ENCODE measurements around the gene SUZ12.
"Not testable (repeated sequence)": the region's sequence is repeated elsewhere in the genome, so short reads cannot be mapped to it uniquely, and the experiment has no call there.

Gene SUZ12

DNA sequence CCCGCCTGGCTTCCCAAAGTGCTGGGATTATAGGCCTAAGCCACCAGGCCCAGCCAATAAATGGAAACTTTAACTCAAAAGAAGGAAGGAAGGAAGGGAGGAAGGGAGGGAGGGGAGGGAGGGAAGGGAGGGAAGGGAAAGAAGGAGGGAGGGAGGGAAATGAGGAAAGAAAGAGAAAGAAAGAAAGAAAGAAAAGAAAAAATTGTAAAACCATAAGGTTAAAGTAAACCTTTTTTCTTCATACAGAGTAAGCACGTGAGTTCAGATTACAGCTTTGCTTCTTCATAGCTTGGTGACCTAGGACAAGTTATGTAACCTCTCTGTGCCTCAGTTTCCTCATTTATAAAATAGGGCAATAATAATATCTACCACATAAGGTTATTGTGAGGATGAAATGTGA lies 96.4 kb downstream of the SUZ12 start:
- peaks cover 54% of the 10 kb centered on the region for H3K36me3 ChIP-seq
- no peak overlapping the region for H3K4me3 ChIP-seq (ENCODE audit: low read depth in 1 of 2, low read length in 1 of 2)
- no peak overlapping the region for H3K27ac ChIP-seq
- H3K27me3 ChIP-seq, result no peaks in the 10 kb centered on the region
- no peaks in the 10 kb centered on the region for H3K9me3 ChIP-seq
- TF ChIP-seq, protein P1, sequence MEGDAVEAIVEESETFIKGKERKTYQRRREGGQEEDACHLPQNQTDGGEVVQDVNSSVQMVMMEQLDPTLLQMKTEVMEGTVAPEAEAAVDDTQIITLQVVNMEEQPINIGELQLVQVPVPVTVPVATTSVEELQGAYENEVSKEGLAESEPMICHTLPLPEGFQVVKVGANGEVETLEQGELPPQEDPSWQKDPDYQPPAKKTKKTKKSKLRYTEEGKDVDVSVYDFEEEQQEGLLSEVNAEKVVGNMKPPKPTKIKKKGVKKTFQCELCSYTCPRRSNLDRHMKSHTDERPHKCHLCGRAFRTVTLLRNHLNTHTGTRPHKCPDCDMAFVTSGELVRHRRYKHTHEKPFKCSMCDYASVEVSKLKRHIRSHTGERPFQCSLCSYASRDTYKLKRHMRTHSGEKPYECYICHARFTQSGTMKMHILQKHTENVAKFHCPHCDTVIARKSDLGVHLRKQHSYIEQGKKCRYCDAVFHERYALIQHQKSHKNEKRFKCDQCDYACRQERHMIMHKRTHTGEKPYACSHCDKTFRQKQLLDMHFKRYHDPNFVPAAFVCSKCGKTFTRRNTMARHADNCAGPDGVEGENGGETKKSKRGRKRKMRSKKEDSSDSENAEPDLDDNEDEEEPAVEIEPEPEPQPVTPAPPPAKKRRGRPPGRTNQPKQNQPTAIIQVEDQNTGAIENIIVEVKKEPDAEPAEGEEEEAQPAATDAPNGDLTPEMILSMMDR (IDR thresholded peaks at IDR 0.05), result no peak
- no peaks in the 10 kb centered on the region for H3K4me1 ChIP-seq (ENCODE audit: control insufficient read depth in 1 of 2, insufficient read depth in 1 of 2, low read depth in 1 of 2, low read length in 1 of 2)

DNA sequence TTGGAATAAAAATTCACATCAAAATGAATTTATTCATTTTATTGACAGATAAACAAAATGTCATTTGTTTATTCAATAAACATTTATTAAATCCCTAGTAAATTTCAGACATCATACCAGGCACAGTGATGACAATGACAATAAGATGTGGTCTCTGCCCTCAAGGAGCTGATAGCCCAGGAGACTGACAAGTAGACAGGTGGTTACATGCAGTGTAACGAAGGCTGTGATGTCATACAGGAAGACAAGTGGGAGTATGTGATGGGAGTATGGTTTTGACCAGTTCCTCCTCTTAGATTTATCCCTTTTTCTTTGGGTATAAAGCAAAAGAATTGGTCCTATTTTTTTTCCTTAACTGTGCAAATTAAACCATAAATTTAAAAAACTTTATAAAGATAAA lies 97.0 kb downstream of the SUZ12 start:
- not testable (repeated sequence) for H3K9me3 ChIP-seq; H3K4me1 ChIP-seq (ENCODE audit: control insufficient read depth in 1 of 2, insufficient read depth in 1 of 2, low read depth in 1 of 2, low read length in 1 of 2); H3K27ac ChIP-seq; H3K27me3 ChIP-seq; H3K4me3 ChIP-seq (ENCODE audit: low read depth in 1 of 2, low read length in 1 of 2)
- peaks cover 58% of the 10 kb centered on the region for H3K36me3 ChIP-seq

DNA sequence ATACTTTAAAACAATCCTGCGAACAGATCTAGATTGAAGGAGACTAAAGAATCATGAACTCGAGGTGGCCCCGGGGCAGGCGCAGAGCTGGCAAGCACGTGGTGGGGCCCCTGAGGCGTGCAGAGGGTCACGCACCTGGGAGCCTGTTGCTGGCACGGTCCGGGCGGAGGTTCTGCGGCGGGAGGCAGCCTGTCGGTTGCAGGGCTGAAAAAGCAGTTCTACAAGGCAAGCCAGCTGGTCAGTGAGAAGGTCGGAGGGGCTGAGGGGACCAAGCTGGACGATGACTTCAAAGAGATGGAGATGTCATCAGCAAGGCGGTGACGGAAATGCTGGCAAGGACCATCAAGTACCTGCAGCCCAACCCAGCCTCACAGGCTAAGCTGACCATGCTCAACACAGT lies 103.4 kb downstream of the SUZ12 start:
- H3K27me3 ChIP-seq; H3K27ac ChIP-seq; H3K4me3 ChIP-seq (ENCODE audit: low read depth in 1 of 2, low read length in 1 of 2); H3K4me1 ChIP-seq (ENCODE audit: control insufficient read depth in 1 of 2, insufficient read depth in 1 of 2, low read depth in 1 of 2, low read length in 1 of 2); H3K9me3 ChIP-seq: not testable (repeated sequence)
- H3K36me3 ChIP-seq, result peaks cover 63% of the 10 kb centered on the region

DNA sequence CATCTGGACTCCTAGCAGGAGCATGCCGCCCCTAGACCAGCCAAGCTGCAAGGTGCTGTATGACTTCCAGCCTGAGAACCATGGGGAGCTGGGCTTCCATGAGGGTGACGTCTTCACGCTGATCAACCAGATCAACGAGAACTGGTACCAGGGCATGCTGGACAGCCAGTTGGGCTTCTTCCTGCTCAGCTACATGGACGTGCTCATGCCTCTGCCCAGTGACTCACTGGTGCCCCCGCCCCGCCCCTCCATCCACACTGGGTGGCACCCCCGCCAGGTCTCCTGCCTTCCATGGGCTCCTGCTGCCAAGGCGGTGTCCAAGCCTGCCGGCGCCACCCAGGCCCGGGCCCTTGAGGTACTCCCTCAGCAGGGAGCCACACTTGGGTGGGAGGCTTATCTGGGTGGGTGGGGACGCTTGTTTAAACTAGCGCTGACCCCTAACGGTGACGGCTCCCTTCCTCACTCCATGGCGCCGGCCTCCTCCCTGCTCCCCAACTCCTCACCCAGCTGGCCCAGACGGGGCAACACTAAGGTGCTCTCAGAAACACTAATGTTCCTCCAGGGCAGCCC lies 104.6 kb downstream of the SUZ12 start:
- not testable (repeated sequence) for H3K4me1 ChIP-seq (ENCODE audit: control insufficient read depth in 1 of 2, insufficient read depth in 1 of 2, low read depth in 1 of 2, low read length in 1 of 2); H3K4me3 ChIP-seq (ENCODE audit: low read depth in 1 of 2, low read length in 1 of 2)
- H3K36me3 ChIP-seq, result peaks cover 54% of the 10 kb centered on the region

DNA sequence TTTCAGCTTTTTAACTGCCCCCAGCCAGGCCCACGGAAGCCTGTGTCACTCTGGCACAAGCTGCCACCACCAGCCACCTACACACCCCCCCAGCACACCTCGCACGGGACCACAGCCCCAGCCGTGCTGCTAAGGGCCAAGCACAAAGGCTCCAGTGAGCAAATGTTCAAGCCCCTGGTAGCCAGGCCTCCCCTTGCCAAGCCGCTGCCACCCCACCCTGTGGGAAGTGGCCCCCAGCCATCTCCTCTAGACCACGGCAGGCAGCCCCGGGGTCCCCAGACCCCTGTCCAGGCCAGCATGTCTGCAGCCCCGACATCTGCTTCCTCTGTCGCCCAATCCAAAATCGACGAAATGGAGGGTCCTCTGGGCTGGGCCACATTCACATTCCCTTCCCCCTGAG lies 105.5 kb downstream of the SUZ12 start:
- H3K27ac ChIP-seq; H3K4me1 ChIP-seq (ENCODE audit: control insufficient read depth in 1 of 2, insufficient read depth in 1 of 2, low read depth in 1 of 2, low read length in 1 of 2); H3K4me3 ChIP-seq (ENCODE audit: low read depth in 1 of 2, low read length in 1 of 2); H3K9me3 ChIP-seq; H3K27me3 ChIP-seq: not testable (repeated sequence)
- H3K36me3 ChIP-seq, result peaks cover 49% of the 10 kb centered on the region

More for the DNA sequence above, 104.6 kb downstream of the SUZ12 start:
- not testable (repeated sequence) for H3K9me3 ChIP-seq, H3K27me3 ChIP-seq, H3K27ac ChIP-seq

DNA sequence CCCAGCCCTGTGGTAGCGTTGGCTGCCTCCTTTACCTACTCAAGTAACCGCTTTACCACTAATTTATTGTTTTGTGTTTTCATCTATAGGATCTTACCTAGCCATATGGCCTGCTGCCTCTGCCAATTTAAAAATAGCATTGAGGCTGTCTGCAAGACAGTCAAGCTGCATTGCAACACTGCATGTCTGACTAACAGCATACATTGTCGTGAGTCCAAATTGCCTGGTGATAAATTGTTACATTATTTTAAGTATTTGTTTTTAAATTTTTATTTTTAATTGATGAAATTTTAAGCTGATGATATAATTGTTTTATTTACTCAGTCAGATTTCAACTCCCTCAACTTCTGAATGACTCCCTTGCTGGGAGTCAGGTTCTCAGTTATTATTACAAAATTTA lies 108.8 kb downstream of the SUZ12 start:
- H3K4me3 ChIP-seq (ENCODE audit: low read depth in 1 of 2, low read length in 1 of 2); H3K27ac ChIP-seq; H3K4me1 ChIP-seq (ENCODE audit: control insufficient read depth in 1 of 2, insufficient read depth in 1 of 2, low read depth in 1 of 2, low read length in 1 of 2); H3K9me3 ChIP-seq; H3K27me3 ChIP-seq: not testable (repeated sequence)
- peaks cover 47% of the 10 kb centered on the region for H3K36me3 ChIP-seq

DNA sequence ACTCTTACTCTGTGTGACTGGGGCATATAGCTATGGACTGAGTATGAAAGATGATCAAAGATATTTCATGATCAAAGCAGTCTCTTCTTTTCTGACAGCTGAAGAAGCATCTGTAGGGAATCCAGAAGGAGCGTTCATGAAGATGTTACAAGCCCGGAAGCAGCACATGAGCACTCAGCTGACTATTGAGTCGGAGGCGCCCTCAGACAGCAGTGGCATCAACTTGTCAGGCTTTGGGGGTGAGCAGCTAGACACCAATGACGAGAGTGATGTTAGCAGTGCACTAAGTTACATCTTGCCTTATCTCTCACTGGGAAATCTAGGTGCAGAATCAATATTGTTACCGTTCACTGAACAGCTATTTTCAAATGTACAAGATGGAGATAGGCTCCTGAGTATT lies 110.9 kb downstream of the SUZ12 start:
- H3K27me3 ChIP-seq; H3K4me3 ChIP-seq (ENCODE audit: low read depth in 1 of 2, low read length in 1 of 2); H3K27ac ChIP-seq; H3K9me3 ChIP-seq; H3K4me1 ChIP-seq (ENCODE audit: control insufficient read depth in 1 of 2, insufficient read depth in 1 of 2, low read depth in 1 of 2, low read length in 1 of 2): not testable (repeated sequence)
- peaks cover 41% of the 10 kb centered on the region for H3K36me3 ChIP-seq

Data from neutrophil (primary cell).